A549 (cell line): ENCODE results near the gene SEC23IP. TPM values are rescaled to one million over a fixed set of nuclear protein-coding genes. Genes with fewer than 3 reads are reported as not detected.

Experiments
- ATAC-seq, 2 experiments: fragments of 200-7000 bp in 1 of 2; fragments of >200 bp in 1 of 2; cut with Nextera tagmentation in 1 of 2; cut with Tn5 transposase in 1 of 2; 3 replicates each; pipeline versions ENCODE4 v1.8.0 to v1.9.1; 2018 to 2020; ENCODE audit warnings: mild to moderate bottlenecking in 1 of 2, moderate library complexity in 1 of 2
- CTCF ChIA-PET: fragments of 300-600 bp; sonication (Branson Sonifier 250); formaldehyde crosslinking; extraction: SDS; loops from one replicate; lab custom pipeline; 2021; ENCODE audit warnings: antibody characterized with exemption, inconsistent platforms; lab: Yijun Ruan, JAX
- POLR2A ChIA-PET: fragments of 350-600 bp; formaldehyde crosslinking; extraction: SDS; loops from one replicate; lab custom pipeline; 2021; ENCODE audit warnings: antibody characterized with exemption, inconsistent platforms; lab: Yijun Ruan, JAX
- DNase-seq, 2 experiments: peaks; one replicate each; pipeline versions ENCODE4 v3.0.0 to v3.0.0-alpha.2; 2011 to 2016; ENCODE audit warnings: low read depth in 1 of 2, low spot score in 1 of 2
- FAIRE-seq: peaks from 2 replicates; lab custom pipeline; 2011; peaks lifted over from hg19 to GRCh38; lab: Jason Lieb, UNC
- H3K27ac ChIP-seq, 2 experiments: fragments of >200 bp; sonication (Bioruptor Twin); formaldehyde crosslinking; 3 replicates each; pipeline ENCODE4 v1.5.1; 2016 to 2017
- H3K4me1 ChIP-seq: fragments of >200 bp; sonication (Bioruptor Twin); formaldehyde crosslinking; 3 replicates; pipeline ENCODE4 v1.6.1; 2016
- H3K4me2 ChIP-seq: fragments of >200 bp; sonication (Bioruptor Twin); formaldehyde crosslinking; 3 replicates; pipeline ENCODE4 v1.6.1; 2016
- H3K4me3 ChIP-seq: fragments of >200 bp; sonication (Bioruptor Twin); formaldehyde crosslinking; 3 replicates; pipeline ENCODE4 v1.5.1; 2016
- H3K9me3 ChIP-seq: fragments of >200 bp; sonication (Bioruptor Twin); formaldehyde crosslinking; 3 replicates; pipeline ENCODE4 v1.6.1; 2016
- ATOH8 ChIP-seq: fragments of 250-450 bp; sonication (Bioruptor Pico); IDR thresholded peaks from 2 replicates; pipeline ENCODE4 v1.5.0; 2020; ENCODE audit warnings: low read depth, mild to moderate bottlenecking, moderate library complexity
- CTCF ChIP-seq: fragments of >200 bp; sonication (Bioruptor Twin); formaldehyde crosslinking; IDR thresholded peaks from 3 replicates; pipeline ENCODE4 v1.5.1; 2016
- E2F6 ChIP-seq: IDR thresholded peaks from 2 replicates; pipeline ENCODE4 v1.6.1; 2012; ENCODE audit warnings: low read depth, borderline replicate concordance
- EHF ChIP-seq: fragments of 250-450 bp; sonication (Bioruptor Pico); IDR thresholded peaks from 2 replicates; pipeline ENCODE4 v1.5.0; 2020; ENCODE audit warnings: mild to moderate bottlenecking
- FOSL2 ChIP-seq, 2 experiments: fragments of 450-650 bp in 1 of 2; fragments of >200 bp in 1 of 2; sonication (Bioruptor Twin) in 1 of 2; formaldehyde crosslinking; IDR thresholded peaks; 2 replicates each; pipeline versions ENCODE4 v1.5.0 to v1.6.1; 2016 to 2020; ENCODE audit warnings: mild to moderate bottlenecking in 1 of 2, moderate library complexity in 1 of 2
- FOXS1 ChIP-seq: fragments of 250-450 bp; sonication (Bioruptor Pico); IDR thresholded peaks from 2 replicates; pipeline ENCODE4 v1.5.0; 2020; ENCODE audit warnings: mild to moderate bottlenecking, moderate library complexity
- GATA3 ChIP-seq: IDR thresholded peaks from 2 replicates; pipeline ENCODE4 v1.6.1; 2012; ENCODE audit warnings: borderline replicate concordance
- HDAC2 ChIP-seq: fragments of 200-600 bp; sonication (generic); IDR thresholded peaks from 2 replicates; pipeline ENCODE4 v1.6.1; 2016
- HEYL ChIP-seq: fragments of 250-450 bp; sonication (Bioruptor Pico); IDR thresholded peaks from 2 replicates; pipeline ENCODE4 v1.8.0; 2021; ENCODE audit warnings: mild to moderate bottlenecking, moderate library complexity
- HOXB13 ChIP-seq: fragments of 250-450 bp; sonication (Bioruptor Pico); IDR thresholded peaks from 2 replicates; pipeline ENCODE4 v1.5.0; 2020; ENCODE audit warnings: low read depth, mild to moderate bottlenecking, moderate library complexity
- JUN ChIP-seq, 2 experiments: fragments of >200 bp; sonication (Bioruptor Twin); formaldehyde crosslinking; IDR thresholded peaks; 2 replicates in 1 of 2; 3 replicates in 1 of 2; pipeline ENCODE4 v1.6.1; 2016 to 2017
- MAZ ChIP-seq: fragments of 150-350 bp; IDR thresholded peaks from 2 replicates; pipeline ENCODE4 v1.6.1; 2014; ENCODE audit warnings: antibody characterized with exemption, low read depth, low read length, borderline replicate concordance
- NFE2L2 ChIP-seq: fragments of 150-350 bp; conservative IDR thresholded peaks from 2 replicates; pipeline ENCODE4 v1.6.1; 2014; ENCODE audit warnings: low read length
- RARB ChIP-seq: fragments of 250-450 bp; sonication (Bioruptor Pico); IDR thresholded peaks from 2 replicates; pipeline ENCODE4 v1.8.0; 2021; ENCODE audit warnings: mild to moderate bottlenecking, moderate library complexity
- TP53 ChIP-seq: fragments of 250-450 bp; sonication (Bioruptor Pico); IDR thresholded peaks from 2 replicates; pipeline ENCODE4 v1.5.0; 2021; ENCODE audit warnings: mild to moderate bottlenecking, moderate library complexity
- USF2 ChIP-seq: fragments of 450-650 bp; IDR thresholded peaks from 2 replicates; pipeline ENCODE4 v1.6.1; 2014; ENCODE audit warnings: antibody characterized with exemption
- ZSCAN20 ChIP-seq: fragments of 250-450 bp; sonication (Bioruptor Pico); IDR thresholded peaks from 2 replicates; pipeline ENCODE4 v1.8.0; 2022; ENCODE audit warnings: mild to moderate bottlenecking, moderate library complexity
- WGBS: methylation state at CpG from one replicate; pipeline ENCODE4 v1.1.6; 2017; ENCODE audit errors: missing lambda C conversion rate; 5-methylcytosine and 5-hydroxymethylcytosine counted together
- polyA plus RNA-seq, 4 experiments: library from polyadenylated mRNA; depleted of rRNA in 3 of 4; stranded (reverse); fragments of >200 nt; fragmentation: RNase III in 1 of 4; extraction: RNeasy Plus Mini Kit Qiagen cat#74134 plus additional on column Dnase treatment in 1 of 4; gene quantifications; 2 replicates in 3 of 4; 3 replicates in 1 of 4; pipeline ENCODE4 v1.2.3, GENCODE V29; 2011 to 2017
- TF ChIP-seq, protein P1 (sequence below): fragments of 200-600 bp; sonication (generic); IDR thresholded peaks from 2 replicates; pipeline ENCODE4 v1.6.1; 2016; ENCODE audit warnings: antibody characterized with exemption, mild to moderate bottlenecking, moderate library complexity
- TF ChIP-seq, protein P2 (sequence below): fragments of >200 bp; sonication (Bioruptor Twin); formaldehyde crosslinking; IDR thresholded peaks from 2 replicates; pipeline ENCODE4 v1.6.1; 2016

SEC23IP gene
- polyA plus RNA-seq, 2 of the 4 experiments (the other 2 are of a cell fraction) = 44.9 to 75.6 TPM

DNA sequence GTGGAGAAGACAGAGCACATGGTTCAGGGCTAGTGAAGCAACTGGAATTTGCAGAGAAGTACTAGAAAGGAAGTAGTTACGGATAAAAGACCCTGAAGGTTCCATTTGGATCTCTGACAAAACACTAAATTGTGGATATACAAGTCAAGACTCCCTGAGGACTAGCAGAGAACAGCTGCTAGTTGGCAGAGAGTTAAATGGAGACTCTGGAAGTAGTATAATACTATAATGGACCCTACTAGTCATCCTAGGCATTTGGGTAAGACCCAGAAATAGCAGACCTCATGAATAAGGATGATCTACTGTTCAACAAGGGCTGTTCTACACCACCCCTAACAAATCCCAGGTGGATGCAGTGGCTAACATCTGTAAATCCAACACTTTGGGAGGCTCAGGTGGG, 39.0 kb upstream of the SEC23IP start:
- no peak for DNase-seq
- H3K4me2 ChIP-seq = no peak overlapping the region
- POLR2A ChIA-PET = no interaction called here
- FAIRE-seq = no peak
- H3K27ac ChIP-seq = no peak overlapping the region
- peaks cover 22% of the 10 kb centered on the region for H3K4me1 ChIP-seq
- no peaks in the 10 kb centered on the region for H3K9me3 ChIP-seq
- TF ChIP-seq RARB (CRISPR knock-in tag) (no peak), JUN (IDR thresholded peaks at IDR 0.05) (no peak), FOSL2 (IDR thresholded peaks at IDR 0.05) (no peak), FOSL2 (CRISPR knock-in tag; IDR thresholded peaks at IDR 0.05) (no peak), HEYL (CRISPR knock-in tag) (no peak), TP53 (CRISPR knock-in tag) (no peak), MAZ (no peak), CTCF (no peak), E2F6 (no peak), NFE2L2 (no peak), FOXS1 (CRISPR knock-in tag) (no peak), ZSCAN20 (no peak), HDAC2 (no peak)
- TF ChIP-seq, protein P1, sequence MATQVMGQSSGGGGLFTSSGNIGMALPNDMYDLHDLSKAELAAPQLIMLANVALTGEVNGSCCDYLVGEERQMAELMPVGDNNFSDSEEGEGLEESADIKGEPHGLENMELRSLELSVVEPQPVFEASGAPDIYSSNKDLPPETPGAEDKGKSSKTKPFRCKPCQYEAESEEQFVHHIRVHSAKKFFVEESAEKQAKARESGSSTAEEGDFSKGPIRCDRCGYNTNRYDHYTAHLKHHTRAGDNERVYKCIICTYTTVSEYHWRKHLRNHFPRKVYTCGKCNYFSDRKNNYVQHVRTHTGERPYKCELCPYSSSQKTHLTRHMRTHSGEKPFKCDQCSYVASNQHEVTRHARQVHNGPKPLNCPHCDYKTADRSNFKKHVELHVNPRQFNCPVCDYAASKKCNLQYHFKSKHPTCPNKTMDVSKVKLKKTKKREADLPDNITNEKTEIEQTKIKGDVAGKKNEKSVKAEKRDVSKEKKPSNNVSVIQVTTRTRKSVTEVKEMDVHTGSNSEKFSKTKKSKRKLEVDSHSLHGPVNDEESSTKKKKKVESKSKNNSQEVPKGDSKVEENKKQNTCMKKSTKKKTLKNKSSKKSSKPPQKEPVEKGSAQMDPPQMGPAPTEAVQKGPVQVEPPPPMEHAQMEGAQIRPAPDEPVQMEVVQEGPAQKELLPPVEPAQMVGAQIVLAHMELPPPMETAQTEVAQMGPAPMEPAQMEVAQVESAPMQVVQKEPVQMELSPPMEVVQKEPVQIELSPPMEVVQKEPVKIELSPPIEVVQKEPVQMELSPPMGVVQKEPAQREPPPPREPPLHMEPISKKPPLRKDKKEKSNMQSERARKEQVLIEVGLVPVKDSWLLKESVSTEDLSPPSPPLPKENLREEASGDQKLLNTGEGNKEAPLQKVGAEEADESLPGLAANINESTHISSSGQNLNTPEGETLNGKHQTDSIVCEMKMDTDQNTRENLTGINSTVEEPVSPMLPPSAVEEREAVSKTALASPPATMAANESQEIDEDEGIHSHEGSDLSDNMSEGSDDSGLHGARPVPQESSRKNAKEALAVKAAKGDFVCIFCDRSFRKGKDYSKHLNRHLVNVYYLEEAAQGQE = no peak
- TF ChIP-seq, all 56 proteins: peak for 0
- CTCF ChIA-PET = interaction anchor here (1.3 to 3.9 kb wide), 4 partner anchors 11 to 161 kb away, joined by 3 to 22 read pairs (median 4); no protein-coding TSS in a partner anchor
- no peak overlapping the region for H3K4me3 ChIP-seq
- ATAC-seq = no peak
- 94% methylated on average over 1 of the region's 1 CpG for WGBS

DNA sequence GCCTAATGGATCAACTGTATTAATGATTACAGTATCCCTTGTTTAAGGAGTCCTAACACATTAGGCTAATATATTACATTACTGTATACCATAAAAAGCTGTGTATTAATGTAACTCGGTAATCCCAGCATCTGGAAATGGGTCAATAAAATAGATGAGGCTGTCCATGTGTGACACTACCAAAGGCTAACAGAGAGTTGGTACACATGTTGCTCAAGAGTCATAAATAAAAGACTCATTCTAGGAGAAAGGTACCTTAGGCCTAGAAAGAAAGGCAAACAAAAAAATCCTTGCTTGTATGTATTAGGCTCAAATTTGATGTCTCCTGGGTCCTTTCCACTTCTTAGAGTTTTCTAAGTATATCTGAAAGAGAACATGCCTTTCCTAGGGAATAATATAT, 34.5 kb upstream of the SEC23IP start:
- WGBS = 53% methylated on average over 1 of the region's 1 CpG
- Histone ChIP-seq H3K4me2 (no peak overlapping the region), H3K4me3 (no peak overlapping the region), H3K27ac (no peak overlapping the region), H3K4me1 (peaks cover 15% of the 10 kb centered on the region), H3K9me3 (no peaks in the 10 kb centered on the region)
- CTCF ChIA-PET = interaction anchor here (1.3 to 7.2 kb wide), 10 partner anchors 9 to 660 kb away, joined by 3 to 102 read pairs (median 12); partner anchors contain the start of gene MCMBP
- no peak for FAIRE-seq
- ATAC-seq = no peak
- DNase-seq = no peak
- POLR2A ChIA-PET = no interaction called here
- TF ChIP-seq GATA3 (no peak), USF2 (no peak), ATOH8 (CRISPR knock-in tag) (no peak), JUN (IDR thresholded peaks at IDR 0.05) (no peak), NFE2L2 (no peak), EHF (CRISPR knock-in tag) (no peak), HOXB13 (CRISPR knock-in tag) (no peak), FOXS1 (CRISPR knock-in tag) (no peak)
- TF ChIP-seq, protein P2, sequence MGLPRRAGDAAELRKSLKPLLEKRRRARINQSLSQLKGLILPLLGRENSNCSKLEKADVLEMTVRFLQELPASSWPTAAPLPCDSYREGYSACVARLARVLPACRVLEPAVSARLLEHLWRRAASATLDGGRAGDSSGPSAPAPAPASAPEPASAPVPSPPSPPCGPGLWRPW = no peak
